Transverse colon (tissue), 4 donors: ENCODE data around the gene MPPED1. TPM values are rescaled to one million over a fixed set of nuclear protein-coding genes. Genes with fewer than 3 reads are reported as not detected.

Experiments used
- DNase-seq: peaks from one replicate; pipeline ENCODE4 v3.0.0-alpha.2; 2019
- H3K27ac ChIP-seq, 4 donors: fragments of 200-600 bp; sonication (generic); 2 replicates each; pipeline ENCODE4 v1.5.1; 2016 to 2018; ENCODE audit warnings: inconsistent platforms in 4 of 4
- H3K27me3 ChIP-seq: fragments of 200-600 bp; sonication (generic); 2 replicates; pipeline ENCODE4 v1.5.1; 2017; ENCODE audit warnings: inconsistent platforms
- H3K36me3 ChIP-seq, 4 donors: fragments of 200-600 bp; sonication (generic); 2 replicates each; pipeline ENCODE4 v1.5.1; 2017 to 2019; ENCODE audit warnings: inconsistent platforms in 4 of 4
- H3K4me1 ChIP-seq, 4 donors: fragments of 200-600 bp; sonication (generic); 2 replicates each; pipeline ENCODE4 v1.5.1; 2017 to 2020; ENCODE audit warnings: inconsistent platforms in 4 of 4
- H3K4me3 ChIP-seq, 4 donors: fragments of 200-600 bp; sonication (generic); 1 replicate in 1 of 4; 2 replicates in 3 of 4; pipeline versions ENCODE4 v1.5.1 to v1.6.1; 2017 to 2019; ENCODE audit warnings: inconsistent platforms in 4 of 4
- H3K9me3 ChIP-seq, 2 donors: fragments of 200-600 bp; sonication (generic); 2 replicates each; pipeline ENCODE4 v1.5.1; 2017 to 2019; ENCODE audit warnings: inconsistent platforms in 2 of 2
- EP300 ChIP-seq: sonication (generic); formaldehyde crosslinking; IDR thresholded peaks from one replicate; pipeline ENCODE4 v1.6.1; 2017; ENCODE audit warnings: antibody characterized with exemption, low read depth
- POLR2A ChIP-seq: fragments of 450-650 bp; IDR thresholded peaks from one replicate; pipeline ENCODE4 v1.6.1; 2016; ENCODE audit warnings: antibody characterized with exemption, mild to moderate bottlenecking, moderate library complexity
- POLR2AphosphoS5 ChIP-seq, 3 donors: sonication (generic); formaldehyde crosslinking; IDR thresholded peaks; one replicate each; pipeline ENCODE4 v1.6.1; 2016; ENCODE audit warnings: antibody characterized with exemption in 3 of 3
- WGBS, 2 donors: methylation state at CpG; one replicate each; pipeline ENCODE4 v1.1.5; 2018; ENCODE audit warnings: low coverage in 1 of 2; 5-methylcytosine and 5-hydroxymethylcytosine counted together
- in situ Hi-C, 4 donors: fragments of 200-750 bp; cut with MboI; loops; one replicate each; pipeline versions ENCODE4 v1.15.0 to v1.15.1; 2017; ENCODE audit warnings: low sequenced_read_pairs in 3 of 4, low pct_ligation_motif_present in 1 of 4, low pct_unique_long_range_greater_than_20kb in 1 of 4
- intact Hi-C: fragments of 100-400 bp; cut with DNase I; formaldehyde crosslinking; loops from one replicate; pipeline ENCODE4 v1.15.1; 2023; ENCODE audit warnings: low total_unique reads
- total RNA-seq, 4 donors: library from RNA; depleted of rRNA; stranded (reverse); fragments of >200 nt; gene quantifications; one replicate each; pipeline ENCODE4 v1.1.0, GENCODE V29; 2016
- TF ChIP-seq, protein P1 (sequence below), 5 experiments: fragments of 200-600 bp in 3 of 5; fragments of 450-650 bp in 2 of 5; sonication (generic) in 3 of 5; IDR thresholded peaks; 1 replicate in 2 of 5; 2 replicates in 3 of 5; pipeline ENCODE4 v1.5.1; 2016 to 2017; ENCODE audit warnings: antibody characterized with exemption in 5 of 5, inconsistent platforms in 3 of 5, mild to moderate bottlenecking in 2 of 5, moderate library complexity in 1 of 5

MPPED1 gene
- total RNA-seq, 4 donors from 2014 or later: not detected

DNA sequence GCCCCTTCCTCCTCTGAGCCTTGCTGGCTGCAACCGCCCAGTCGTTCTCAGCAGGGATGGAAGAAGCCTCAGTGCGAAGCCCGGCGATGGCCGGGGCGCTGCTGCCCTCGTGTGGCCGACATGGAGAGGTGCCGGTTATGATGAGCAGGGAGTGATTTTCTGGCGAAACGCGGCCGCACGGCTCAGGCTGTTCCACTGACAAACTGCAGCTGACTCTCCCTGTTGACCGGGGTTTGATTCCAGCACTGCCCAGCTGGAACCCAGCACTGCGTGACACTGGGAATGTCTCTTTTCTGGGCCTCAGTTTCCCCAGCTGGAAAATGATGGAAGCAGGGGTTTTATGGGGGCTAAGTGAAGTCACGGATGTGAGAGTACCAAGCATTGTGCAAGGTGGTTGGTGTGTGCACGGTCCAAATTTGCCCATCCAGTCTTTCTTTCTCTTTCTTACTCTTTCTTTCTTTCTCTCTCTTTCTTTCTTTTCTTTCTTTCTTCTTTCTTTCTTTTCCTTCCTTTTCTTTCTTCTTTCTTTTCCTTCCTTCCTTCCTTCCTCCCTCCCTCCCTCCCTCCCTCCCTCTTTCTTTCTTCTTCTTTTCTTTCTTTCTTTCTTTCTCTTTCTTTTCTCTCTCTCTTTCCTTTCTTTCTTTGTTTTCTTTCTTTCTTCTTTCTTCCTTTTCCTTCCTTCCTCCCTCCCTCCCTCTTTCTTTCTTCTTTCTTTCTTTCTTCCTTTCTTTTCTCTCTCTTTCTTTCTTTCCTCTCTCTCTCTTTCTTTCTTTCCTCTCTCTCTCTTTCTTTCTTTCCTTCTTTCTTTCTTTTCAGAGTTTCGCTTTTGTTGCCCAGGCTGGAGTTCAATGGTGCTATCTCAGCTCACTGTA lies 25.8 kb upstream of the MPPED1 start:
- no peak overlapping the region for H3K4me3 ChIP-seq
- 8 to 19% methylated on average over 5 to 19 of the region's 20 CpGs for WGBS, 2 donors
- no peak overlapping the region for H3K27ac ChIP-seq
- in situ Hi-C loops: loop anchor here in 2 of 4 donors (10.0 to 25.0 kb wide), 2 partner anchors 111 to 426 kb away; partner anchors contain the start of gene EFCAB6 (in 1 of the 2)
- H3K4me1 ChIP-seq: peaks cover 0 to 3% (median 0%) of the 10 kb centered on the region in 4 donors
- H3K36me3 ChIP-seq: no peaks in the 10 kb centered on the region
- H3K9me3 ChIP-seq: no peaks in the 10 kb centered on the region
- peaks cover 28% of the 10 kb centered on the region for H3K27me3 ChIP-seq
- intact Hi-C loops: loop anchor here (10.0 kb wide), 2 partner anchors 111 to 439 kb away; no protein-coding TSS in a partner anchor
- TF ChIP-seq, protein P1, sequence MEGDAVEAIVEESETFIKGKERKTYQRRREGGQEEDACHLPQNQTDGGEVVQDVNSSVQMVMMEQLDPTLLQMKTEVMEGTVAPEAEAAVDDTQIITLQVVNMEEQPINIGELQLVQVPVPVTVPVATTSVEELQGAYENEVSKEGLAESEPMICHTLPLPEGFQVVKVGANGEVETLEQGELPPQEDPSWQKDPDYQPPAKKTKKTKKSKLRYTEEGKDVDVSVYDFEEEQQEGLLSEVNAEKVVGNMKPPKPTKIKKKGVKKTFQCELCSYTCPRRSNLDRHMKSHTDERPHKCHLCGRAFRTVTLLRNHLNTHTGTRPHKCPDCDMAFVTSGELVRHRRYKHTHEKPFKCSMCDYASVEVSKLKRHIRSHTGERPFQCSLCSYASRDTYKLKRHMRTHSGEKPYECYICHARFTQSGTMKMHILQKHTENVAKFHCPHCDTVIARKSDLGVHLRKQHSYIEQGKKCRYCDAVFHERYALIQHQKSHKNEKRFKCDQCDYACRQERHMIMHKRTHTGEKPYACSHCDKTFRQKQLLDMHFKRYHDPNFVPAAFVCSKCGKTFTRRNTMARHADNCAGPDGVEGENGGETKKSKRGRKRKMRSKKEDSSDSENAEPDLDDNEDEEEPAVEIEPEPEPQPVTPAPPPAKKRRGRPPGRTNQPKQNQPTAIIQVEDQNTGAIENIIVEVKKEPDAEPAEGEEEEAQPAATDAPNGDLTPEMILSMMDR (IDR thresholded peaks at IDR 0.05): peak; percentile 74 to 91 (median 81)
- no peak for TF ChIP-seq POLR2AphosphoS5 (IDR thresholded peaks at IDR 0.05)
- peak; percentile 72 for DNase-seq

DNA sequence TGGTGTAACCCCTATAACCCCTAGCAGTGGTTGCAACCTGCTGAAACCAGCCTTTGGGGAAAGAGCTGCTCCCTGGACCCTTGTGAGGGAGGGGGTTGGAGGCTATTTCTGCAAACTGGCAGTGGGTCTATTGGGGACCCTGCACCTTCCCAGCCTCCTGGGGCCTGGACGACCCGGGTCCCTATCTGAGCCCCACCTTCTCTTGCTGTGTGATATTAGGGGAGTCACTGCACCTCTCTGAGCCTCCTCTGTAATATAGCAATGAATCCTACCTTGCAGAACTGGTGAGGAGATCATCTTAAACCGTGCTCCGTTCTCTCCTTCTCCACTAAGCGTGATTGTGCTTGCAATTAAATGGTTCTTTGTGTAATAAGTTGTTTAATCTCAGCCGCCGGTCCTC lies 24.0 kb upstream of the MPPED1 start:
- no peak overlapping the region for H3K27ac ChIP-seq
- intact Hi-C loops: loop anchor here (10.0 kb wide), 2 partner anchors 113 to 437 kb away; no protein-coding TSS in a partner anchor
- no peaks in the 10 kb centered on the region for H3K36me3 ChIP-seq
- peaks cover 0 to 3% (median 0%) of the 10 kb centered on the region in 4 donors for H3K4me1 ChIP-seq
- in situ Hi-C loops: loop anchor here in 2 of 4 donors (10.0 to 25.0 kb wide), 2 partner anchors 113 to 424 kb away; partner anchors contain the start of gene EFCAB6 (in 1 of the 2)
- H3K4me3 ChIP-seq: no peak overlapping the region
- no peaks in the 10 kb centered on the region for H3K9me3 ChIP-seq
- peaks cover 28% of the 10 kb centered on the region for H3K27me3 ChIP-seq
- TF ChIP-seq POLR2A (no peak), EP300 (no peak), POLR2AphosphoS5 (IDR thresholded peaks at IDR 0.05) (no peak)
- TF ChIP-seq, protein P1 (IDR thresholded peaks at IDR 0.05): no peak
- DNase-seq: no peak
- 50 to 57% methylated on average over 5 to 7 of the region's 7 CpGs for WGBS, 2 donors

DNA sequence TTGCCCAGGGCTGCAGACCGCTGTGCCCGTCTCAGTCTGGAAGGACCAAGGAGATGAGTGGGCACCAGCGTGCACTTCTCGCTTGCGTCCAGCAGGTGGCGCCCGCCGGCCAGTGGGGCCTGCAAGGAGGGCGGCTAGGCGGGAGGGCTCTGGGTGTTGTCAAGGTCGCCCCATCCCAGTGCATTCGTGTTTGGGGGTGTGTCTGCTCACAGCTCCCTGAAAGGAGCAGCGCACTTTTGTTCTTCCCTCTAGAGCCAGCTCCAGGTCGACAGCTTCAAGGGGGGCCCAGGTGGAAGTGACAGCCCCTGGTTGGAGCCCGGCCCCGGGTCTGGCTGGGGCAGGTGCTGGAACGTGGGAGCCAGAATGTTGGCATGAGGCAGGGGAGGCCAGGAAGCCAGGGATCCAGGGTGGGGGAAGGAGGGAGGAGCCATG lies 23.4 kb upstream of the MPPED1 start:
- in situ Hi-C loops: loop anchor here in 2 of 4 donors (10.0 to 25.0 kb wide), 2 partner anchors 114 to 424 kb away; partner anchors contain the start of gene EFCAB6 (in 1 of the 2)
- WGBS, 2 donors: 7 to 11% methylated on average over 10 to 12 of the region's 17 CpGs
- peak; percentile 71 for DNase-seq
- Histone ChIP-seq H3K27me3 (peaks cover 28% of the 10 kb centered on the region), H3K27ac (no peak overlapping the region), H3K4me1 (peaks cover 0 to 3% (median 0%) of the 10 kb centered on the region in 4 donors), H3K9me3 (no peaks in the 10 kb centered on the region), H3K4me3 (no peak overlapping the region), H3K36me3 (no peaks in the 10 kb centered on the region)
- no peak for TF ChIP-seq EP300
- TF ChIP-seq POLR2A: no peak
- TF ChIP-seq, protein P1 (IDR thresholded peaks at IDR 0.05): peak; percentile 86 to 99 (median 96)
- no peak for TF ChIP-seq POLR2AphosphoS5 (IDR thresholded peaks at IDR 0.05)
- intact Hi-C loops: loop anchor here (10.0 kb wide), 2 partner anchors 114 to 436 kb away; no protein-coding TSS in a partner anchor

DNA sequence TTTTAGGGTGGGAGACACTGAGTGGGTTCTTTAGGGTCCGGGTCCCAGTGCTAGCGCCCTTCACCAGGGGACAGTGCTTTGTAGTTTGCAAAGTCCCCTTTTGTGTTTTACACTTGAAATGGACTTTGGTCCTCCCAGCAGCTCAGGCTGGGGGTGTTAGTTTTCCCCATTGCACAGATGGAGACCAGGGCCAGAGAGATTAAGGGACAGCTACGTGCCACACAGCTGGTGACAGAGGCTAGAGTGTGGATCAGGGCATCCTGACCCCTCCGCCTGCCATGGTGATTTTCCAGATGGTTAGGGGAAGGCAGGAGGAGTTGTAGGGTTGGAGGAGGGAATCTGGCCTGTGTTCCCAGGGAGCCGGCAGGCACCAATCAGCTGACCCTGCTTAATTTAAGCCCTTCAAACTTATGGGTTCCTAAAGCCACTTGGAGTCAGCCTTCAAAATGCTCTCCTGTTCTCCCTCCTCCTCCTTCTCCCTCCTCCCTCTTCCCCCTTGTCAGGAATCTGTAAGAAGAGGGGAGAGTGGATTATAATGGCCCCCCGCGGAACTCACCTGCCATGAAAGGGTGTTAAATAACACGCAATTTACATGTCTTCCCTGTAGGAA lies 22.5 kb upstream of the MPPED1 start:
- Histone ChIP-seq H3K27ac (no peak overlapping the region), H3K36me3 (no peaks in the 10 kb centered on the region), H3K4me1 (peaks cover 0 to 3% (median 0%) of the 10 kb centered on the region in 4 donors), H3K9me3 (no peaks in the 10 kb centered on the region), H3K4me3 (no peak overlapping the region), H3K27me3 (peaks cover 28% of the 10 kb centered on the region)
- no peak for DNase-seq
- WGBS, 2 donors: 85 to 96% methylated on average over 7 to 8 of the region's 8 CpGs
- intact Hi-C loops (loop anchor here (10.0 kb wide), 2 partner anchors 115 to 435 kb away; no protein-coding TSS in a partner anchor), in situ Hi-C loops (loop anchor here in 2 of 4 donors (10.0 to 25.0 kb wide), 2 partner anchors 115 to 423 kb away; partner anchors contain the start of gene EFCAB6 (in 1 of the 2))
- TF ChIP-seq POLR2A (no peak), POLR2AphosphoS5 (IDR thresholded peaks at IDR 0.05) (no peak), EP300 (no peak)
- TF ChIP-seq, protein P1 (IDR thresholded peaks at IDR 0.05): no peak
